PC-3 (cell line): ENCODE measurements around the gene LRPPRC.
"Not testable (repeated sequence)": the region's sequence is repeated elsewhere in the genome, so short reads cannot be mapped to it uniquely, and the experiment has no call there.

Experiments
- CTCF ChIP-seq: fragments of 300-600 bp; sonication (generic); conservative IDR thresholded peaks from 2 replicates; pipeline ENCODE4 v1.5.1; 2017; ENCODE audit warnings: antibody characterized with exemption, low read depth, mild to moderate bottlenecking, low read length
- EZH2phosphoT487 ChIP-seq: fragments of 300-600 bp; sonication (generic); IDR thresholded peaks from 2 replicates; pipeline ENCODE4 v1.6.1; 2018; ENCODE audit warnings: mild to moderate bottlenecking, antibody characterized with exemption, low read length, borderline replicate concordance

DNA sequence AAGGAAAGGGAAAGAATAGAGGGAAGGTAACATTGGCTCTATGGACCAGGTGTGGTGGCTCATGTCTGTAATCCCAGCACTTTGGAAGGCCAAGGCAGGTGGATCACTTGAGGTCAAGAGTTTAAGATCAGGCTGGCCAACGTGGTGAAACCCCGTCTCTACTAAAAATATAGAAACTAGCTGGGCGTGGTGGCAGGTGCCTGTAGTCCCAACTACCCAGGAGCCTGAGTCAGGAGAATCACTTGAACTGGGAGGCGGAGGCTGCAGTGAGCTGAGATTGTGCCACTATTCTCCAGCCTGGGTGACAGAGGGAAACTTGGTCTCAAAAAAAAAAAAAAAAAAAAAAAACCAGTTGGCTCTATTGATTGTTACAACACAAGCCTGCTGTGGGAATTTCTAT, 31.3 kb upstream of the LRPPRC start:
- not testable (repeated sequence) for TF ChIP-seq CTCF, EZH2phosphoT487
